MG63 (cell line): ENCODE data around the gene KRTAP13-1. TPM values are rescaled to one million over a fixed set of nuclear protein-coding genes. Genes with fewer than 3 reads are reported as not detected.

Experiments
- DNase-seq: peaks from one replicate; pipeline ENCODE4 v3.0.0-alpha.2; 2020
- H3K27me3 ChIP-seq: fragments of 250-450 bp; sonication (Bioruptor Pico); 2 replicates; pipeline ENCODE4 v1.5.1; 2020; ENCODE audit warnings: mild to moderate bottlenecking, moderate library complexity
- H3K36me3 ChIP-seq: fragments of 250-450 bp; sonication (Bioruptor Pico); 2 replicates; pipeline ENCODE4 v1.5.1; 2020; ENCODE audit warnings: mild to moderate bottlenecking, moderate library complexity
- H3K4me3 ChIP-seq: fragments of 250-450 bp; sonication (Bioruptor Pico); 2 replicates; pipeline ENCODE4 v1.5.1; 2020; ENCODE audit warnings: mild to moderate bottlenecking, moderate library complexity
- H3K9me3 ChIP-seq: fragments of 250-450 bp; sonication (Bioruptor Pico); 2 replicates; pipeline ENCODE4 v1.5.1; 2020; ENCODE audit warnings: mild to moderate bottlenecking, moderate library complexity
- total RNA-seq: library from RNA; depleted of rRNA; stranded (reverse); fragments of >200 nt; shearing (Covaris generic); gene quantifications from 2 replicates; pipeline ENCODE4 v1.2.3, GENCODE V29; 2014; ENCODE audit warnings: low replicate concordance; rRNA removed

KRTAP13-1 gene
- total RNA-seq: not detected in 2 replicates

GRCh38 chr21:30395731-30396130, at the start of gene KRTAP13-1:
TSS of gene KRTAP13-1 (plus strand) at chr21:30396031. CDS start at chr21:30396087, 56 bp downstream.
- no peak within 1 kb of the TSS for H3K4me3 ChIP-seq
- no peak for DNase-seq
- no peaks in the 10 kb centered on the region for H3K36me3 ChIP-seq
- no peaks in the 10 kb centered on the region for H3K27me3 ChIP-seq
- H3K9me3 ChIP-seq: no peaks in the 10 kb centered on the region

GRCh38 chr21:30348506-30348905, 47.3 kb upstream of the KRTAP13-1 start, which contains the start of gene KRTAP23-1:
TSS of gene KRTAP23-1 (minus strand) at chr21:30348606. CDS start at chr21:30348606, 0 bp downstream.
- Histone ChIP-seq H3K9me3 (no peaks in the 10 kb centered on the region), H3K4me3 (no peak within 1 kb of the TSS), H3K27me3 (no peaks in the 10 kb centered on the region), H3K36me3 (no peaks in the 10 kb centered on the region)
- no peak for DNase-seq

GRCh38 chr21:30349572-30349971, 46.3 kb upstream of the KRTAP13-1 start:
- Histone ChIP-seq H3K36me3 (no peaks in the 10 kb centered on the region), H3K27me3 (no peaks in the 10 kb centered on the region), H3K4me3 (no peak overlapping the region), H3K9me3 (no peaks in the 10 kb centered on the region)
- DNase-seq: peak; percentile 16

DNA sequence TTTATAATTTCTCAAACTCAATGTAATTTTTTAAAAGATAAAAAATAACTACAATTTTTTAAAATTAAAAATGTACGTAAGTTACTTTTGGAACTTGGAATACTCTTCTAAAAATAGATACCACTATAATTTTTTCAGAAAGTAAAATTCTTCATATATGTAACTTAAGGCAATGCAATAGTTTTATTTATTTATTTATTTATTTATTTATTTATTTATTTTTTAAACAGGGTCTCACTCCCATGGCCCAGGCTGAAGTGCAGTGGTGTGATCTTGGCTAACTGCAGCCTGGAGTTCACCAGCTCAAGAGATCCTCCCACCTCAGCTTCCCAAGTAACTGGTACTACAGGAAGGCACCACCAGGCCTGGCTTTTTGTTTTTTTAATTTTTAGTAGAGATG, 44.3 kb upstream of the KRTAP13-1 start:
- Histone ChIP-seq H3K27me3 (no peaks in the 10 kb centered on the region), H3K9me3 (no peaks in the 10 kb centered on the region), H3K36me3 (no peaks in the 10 kb centered on the region), H3K4me3 (no peak overlapping the region)
- DNase-seq: no peak

DNA sequence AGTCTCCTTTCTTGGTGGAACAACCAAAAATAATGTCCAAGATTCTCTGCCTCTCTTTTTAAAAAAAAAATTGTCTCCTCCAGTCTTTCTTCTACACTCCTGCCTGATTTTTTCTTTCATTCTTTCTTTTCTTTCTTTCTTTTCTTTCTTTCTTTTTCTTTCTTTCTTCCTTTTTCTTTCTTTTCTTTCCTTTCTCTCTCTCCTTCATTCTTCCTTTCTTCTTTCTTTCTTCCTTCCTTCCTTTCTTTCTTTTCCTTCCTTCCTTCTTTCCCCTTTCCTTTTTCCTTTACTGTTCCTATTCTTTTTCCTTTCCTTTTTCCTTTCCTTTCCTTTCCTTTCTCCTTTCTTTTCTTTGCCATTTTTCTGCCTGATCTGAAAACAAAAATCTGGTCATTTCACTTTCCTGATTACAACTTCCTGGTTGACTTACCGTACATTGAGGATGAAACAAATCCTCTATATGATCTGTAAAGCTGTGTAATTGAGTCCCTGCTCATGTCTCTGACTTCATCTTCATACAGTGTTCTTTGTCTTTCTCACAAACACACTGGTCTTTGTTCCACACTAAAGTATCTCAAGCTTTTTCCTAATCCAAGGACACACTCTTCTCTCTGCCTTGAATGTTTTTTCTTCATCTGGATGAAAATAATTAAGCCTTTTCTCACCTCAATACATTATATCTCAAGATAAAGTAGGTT, 41.4 kb upstream of the KRTAP13-1 start:
- no peak for DNase-seq
- Histone ChIP-seq H3K36me3 (no peaks in the 10 kb centered on the region), H3K27me3 (no peaks in the 10 kb centered on the region), H3K4me3 (no peak overlapping the region), H3K9me3 (no peaks in the 10 kb centered on the region)

GRCh38 chr21:30355906-30356305, 39.9 kb upstream of the KRTAP13-1 start:
- Histone ChIP-seq H3K9me3 (no peaks in the 10 kb centered on the region), H3K4me3 (no peak overlapping the region), H3K27me3 (no peaks in the 10 kb centered on the region), H3K36me3 (no peaks in the 10 kb centered on the region)
- DNase-seq: no peak

GRCh38 chr21:30372139-30372770, 23.6 kb upstream of the KRTAP13-1 start, which contains the start of gene KRTAP13-2:
TSS of gene KRTAP13-2 (minus strand) at chr21:30372271. CDS start at chr21:30372213, 58 bp downstream.
- Histone ChIP-seq H3K4me3 (no peak within 1 kb of the TSS), H3K27me3 (no peaks in the 10 kb centered on the region), H3K9me3 (no peaks in the 10 kb centered on the region), H3K36me3 (no peaks in the 10 kb centered on the region)
- DNase-seq: no peak

GRCh38 chr21:30382201-30382600, 13.6 kb upstream of the KRTAP13-1 start:
- H3K27me3 ChIP-seq: no peaks in the 10 kb centered on the region
- DNase-seq: no peak
- no peak overlapping the region for H3K4me3 ChIP-seq
- H3K36me3 ChIP-seq: no peaks in the 10 kb centered on the region
- no peaks in the 10 kb centered on the region for H3K9me3 ChIP-seq

DNA sequence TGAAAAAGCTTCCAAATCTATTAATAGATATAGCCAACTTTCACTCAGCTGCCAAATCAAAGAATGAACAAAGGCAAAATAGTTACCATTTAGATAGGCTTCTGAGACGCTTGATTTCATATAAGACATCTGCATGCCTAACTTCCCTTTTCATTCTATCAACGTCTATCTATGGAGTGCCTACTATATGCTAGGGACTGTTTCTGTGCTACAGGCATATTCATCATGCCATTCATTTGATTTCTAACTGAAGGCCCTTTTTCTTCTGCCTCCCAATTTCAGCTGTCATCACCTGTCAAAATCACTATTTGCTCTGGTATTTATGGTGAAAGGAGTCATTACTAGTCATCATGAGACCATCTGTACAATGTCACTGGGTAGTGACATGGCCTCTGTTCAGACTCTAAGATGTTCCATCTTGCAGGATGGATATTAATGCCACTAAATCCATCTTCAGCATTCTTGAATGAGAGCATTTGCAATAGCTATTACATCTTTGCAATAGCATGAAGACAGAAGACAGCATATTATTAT, 4.3 kb upstream of the KRTAP13-1 start:
- Histone ChIP-seq H3K4me3 (no peak overlapping the region), H3K9me3 (no peaks in the 10 kb centered on the region), H3K27me3 (no peaks in the 10 kb centered on the region), H3K36me3 (no peaks in the 10 kb centered on the region)
- DNase-seq: no peak

DNA sequence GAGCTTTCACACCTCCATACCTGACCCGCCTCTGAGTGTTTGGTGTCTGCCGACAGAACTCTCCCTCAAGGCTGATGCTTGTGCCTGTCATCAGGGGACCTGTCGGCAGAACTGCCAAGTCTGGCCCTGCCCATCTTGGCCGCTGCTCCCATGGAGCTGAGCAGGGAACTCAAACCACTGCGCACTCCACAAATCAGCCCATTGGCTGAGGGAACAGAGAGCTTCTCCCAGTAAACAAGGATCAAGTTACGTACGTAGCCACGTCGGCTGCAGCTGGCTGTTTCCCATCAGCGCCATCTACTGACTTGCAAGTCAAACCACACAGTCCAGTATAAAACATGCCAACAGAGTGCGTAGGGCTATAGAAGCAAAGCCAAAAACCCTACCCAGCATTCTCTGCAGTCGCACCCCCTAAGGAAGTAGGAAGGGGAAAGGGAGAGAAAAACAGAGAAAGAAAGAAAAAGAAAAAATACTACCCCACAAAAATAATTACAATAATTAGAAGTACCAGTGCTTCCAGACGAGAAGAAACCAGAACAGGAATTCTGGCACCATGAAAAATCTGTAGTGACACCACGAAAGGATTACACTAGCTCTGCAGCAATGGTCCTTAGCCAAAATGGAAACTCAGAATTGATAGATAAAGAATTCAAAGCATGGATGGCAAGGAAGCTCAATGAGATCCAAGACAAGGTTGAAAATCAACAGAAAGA, 13.1 kb downstream of the KRTAP13-1 start:
- no peaks in the 10 kb centered on the region for H3K27me3 ChIP-seq
- peak; percentile 21 for DNase-seq
- H3K36me3 ChIP-seq: no peaks in the 10 kb centered on the region
- no peaks in the 10 kb centered on the region for H3K9me3 ChIP-seq
- no peak overlapping the region for H3K4me3 ChIP-seq

DNA sequence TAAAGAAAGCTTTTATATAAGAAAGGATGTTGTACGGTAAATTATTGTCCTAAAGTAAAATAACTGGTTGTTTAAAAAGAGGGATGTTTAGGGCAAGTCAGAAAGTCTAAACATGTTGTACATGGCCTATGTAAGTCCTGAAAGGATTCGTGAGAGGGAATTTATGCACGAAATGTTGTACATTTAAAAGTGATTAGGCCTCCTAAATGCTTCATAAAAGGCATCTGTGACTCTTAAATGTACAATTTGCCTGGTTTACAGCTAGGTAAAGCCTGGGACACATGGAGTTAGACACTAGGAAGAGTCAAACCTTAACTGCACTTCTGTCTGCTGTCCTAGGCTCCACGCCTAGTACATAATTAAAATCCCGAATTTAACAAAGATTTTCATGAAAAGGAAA, 20.2 kb downstream of the KRTAP13-1 start:
- Histone ChIP-seq H3K27me3 (no peaks in the 10 kb centered on the region), H3K9me3 (no peaks in the 10 kb centered on the region), H3K4me3 (no peak overlapping the region), H3K36me3 (no peaks in the 10 kb centered on the region)
- no peak for DNase-seq

DNA sequence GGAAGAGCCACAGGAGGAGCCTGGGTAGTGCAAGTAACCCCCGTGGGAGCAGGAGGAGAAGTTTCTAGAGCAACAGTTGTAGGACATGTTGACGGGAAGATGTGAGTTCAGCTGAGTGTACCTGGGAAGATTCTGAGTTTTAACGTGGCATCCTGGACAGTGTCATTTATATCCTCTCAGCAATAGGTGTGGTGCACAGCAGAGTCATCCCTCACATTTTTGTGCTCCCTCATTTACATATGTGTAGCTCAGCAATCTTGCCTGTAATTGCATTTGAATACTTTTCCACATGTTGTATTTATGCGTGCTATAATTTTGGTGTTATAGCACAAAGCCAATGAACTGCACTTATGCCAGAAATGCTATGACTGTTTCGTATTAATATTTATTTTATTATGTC, 30.0 kb downstream of the KRTAP13-1 start, which contains the start of gene KRTAP13-3:
Gene KRTAP13-3 (minus strand): TSS at position 101 of the 400 bp plus-strand sequence. CDS start 14 bp downstream, at position 87.
- Histone ChIP-seq H3K36me3 (no peaks in the 10 kb centered on the region), H3K4me3 (no peak within 1 kb of the TSS), H3K9me3 (no peaks in the 10 kb centered on the region), H3K27me3 (no peaks in the 10 kb centered on the region)
- DNase-seq: no peak

- DNase-seq: no peak
- H3K4me3 ChIP-seq: no peak overlapping the region
- H3K9me3 ChIP-seq: no peaks in the 10 kb centered on the region
- H3K36me3 ChIP-seq: no peaks in the 10 kb centered on the region
- no peaks in the 10 kb centered on the region for H3K27me3 ChIP-seq
Measured at GRCh38 chr21:30426731-30427130, 30.9 kb downstream of the KRTAP13-1 start.

- H3K4me3 ChIP-seq: no peak within 1 kb of the TSS
- H3K27me3 ChIP-seq: no peaks in the 10 kb centered on the region
- H3K36me3 ChIP-seq: no peaks in the 10 kb centered on the region
- no peaks in the 10 kb centered on the region for H3K9me3 ChIP-seq
- no peak for DNase-seq
Measured at GRCh38 chr21:30430170-30430655, 34.4 kb downstream of the KRTAP13-1 start, which contains the start of gene KRTAP13-4. TSS of gene KRTAP13-4 (plus strand) at chr21:30430220. CDS start at chr21:30430276, 56 bp downstream.

DNA sequence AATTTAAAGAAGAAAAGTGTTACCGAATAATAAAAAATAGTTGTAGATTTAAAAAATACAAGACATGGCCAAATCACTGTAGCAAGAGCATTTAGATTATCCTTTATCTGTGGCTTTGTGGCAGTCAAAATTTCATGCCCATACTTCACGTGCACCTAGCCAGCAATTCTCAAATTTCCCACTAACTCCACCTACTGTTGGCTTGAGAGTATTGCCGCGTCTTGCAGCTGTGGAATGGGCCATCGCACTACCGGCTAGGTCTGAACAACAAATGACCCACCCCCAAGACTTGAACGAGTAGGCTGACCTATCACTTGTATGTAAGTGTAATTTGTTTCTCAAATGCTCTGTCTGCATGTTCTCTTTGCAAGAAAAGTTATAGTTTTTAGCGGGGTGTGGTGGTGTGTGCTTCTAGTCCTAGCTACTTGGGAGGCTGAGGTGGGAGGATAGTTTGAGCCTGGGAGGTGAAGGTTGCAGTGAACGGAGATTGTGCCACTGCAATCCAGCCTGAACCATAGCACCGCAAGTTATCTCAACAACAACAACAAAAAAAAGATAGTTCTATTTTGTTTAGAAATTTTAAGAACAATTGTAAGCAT, 38.3 kb downstream of the KRTAP13-1 start:
- Histone ChIP-seq H3K27me3 (no peaks in the 10 kb centered on the region), H3K9me3 (no peaks in the 10 kb centered on the region), H3K36me3 (no peaks in the 10 kb centered on the region), H3K4me3 (no peak overlapping the region)
- peak; percentile 9 for DNase-seq

- DNase-seq: no peak
- H3K9me3 ChIP-seq: no peaks in the 10 kb centered on the region
- no peak overlapping the region for H3K4me3 ChIP-seq
- H3K36me3 ChIP-seq: no peaks in the 10 kb centered on the region
- H3K27me3 ChIP-seq: no peaks in the 10 kb centered on the region
Measured at GRCh38 chr21:30437010-30437565, 41.3 kb downstream of the KRTAP13-1 start.
